Thoracic aorta (tissue), 2 donors: Measurements from ENCODE around the gene CLSTN1. TPM values are rescaled to one million over a fixed set of nuclear protein-coding genes. Genes with fewer than 3 reads are reported as not detected.
A peak's percentile ranks its signal among the peaks of the same experiment; 100 is the strongest.

Source experiments
- ATAC-seq: fragments of 150-250 bp; one replicate; pipeline ENCODE4 v1.8.0; 2017; ENCODE audit warnings: low read depth; ENCODE audit not compliant: insufficient number of reproducible peaks, low FRiP score
- DNase-seq: peaks from one replicate; pipeline ENCODE4 v3.0.0-alpha.2; 2020; ENCODE audit warnings: low spot score
- H3K27ac ChIP-seq, 2 donors: fragments of 200-600 bp; sonication (generic); 1 replicate in 1 of 2; 2 replicates in 1 of 2; pipeline ENCODE4 v1.5.1; 2016; ENCODE audit warnings: mild to moderate bottlenecking in 2 of 2, moderate library complexity in 2 of 2
- H3K27me3 ChIP-seq: fragments of 200-600 bp; sonication (generic); replicated peaks from 2 replicates; pipeline ENCODE4 v1.6.0; 2016; ENCODE audit warnings: mild to moderate bottlenecking; ENCODE audit not compliant: insufficient read depth
- H3K36me3 ChIP-seq: fragments of 200-600 bp; sonication (generic); one replicate; pipeline ENCODE4 v1.5.1; 2016
- H3K4me1 ChIP-seq, 2 donors: fragments of 200-600 bp; sonication (generic); 1 replicate in 1 of 2; 2 replicates in 1 of 2; pipeline versions ENCODE4 v1.5.1 to v1.6.0; 2016; ENCODE audit warnings: low read depth in 2 of 2, mild to moderate bottlenecking in 1 of 2; ENCODE audit not compliant: control insufficient read depth in 1 of 2
- H3K4me3 ChIP-seq: fragments of 200-600 bp; sonication (generic); 2 replicates; pipeline ENCODE4 v1.5.1; 2016; ENCODE audit warnings: mild to moderate bottlenecking
- H3K9me3 ChIP-seq: fragments of 200-600 bp; sonication (generic); 2 replicates; pipeline ENCODE4 v1.5.1; 2016
- total RNA-seq, 2 donors: library from RNA; depleted of rRNA; stranded (reverse); fragments of >200 nt; gene quantifications; one replicate each; pipeline versions ENCODE4 v1.1.0 to v1.2.3, GENCODE V29; 2016
- TF ChIP-seq, protein P1 (sequence below): fragments of 200-600 bp; sonication (generic); IDR thresholded peaks from one replicate; pipeline ENCODE4 v1.5.1; 2019; ENCODE audit warnings: antibody characterized with exemption

Gene CLSTN1
- total RNA-seq, 2 donors from 2014 or later, result 78.6 to 81.9 TPM

GRCh38 chr1:9721606-9722377, 102.0 kb downstream of the CLSTN1 start:
- peaks cover 25% of the 10 kb centered on the region for H3K36me3 ChIP-seq
- peaks cover 3 to 9% of the 10 kb centered on the region in 2 donors for H3K4me1 ChIP-seq
- ATAC-seq, result no peak
- TF ChIP-seq, protein P1, sequence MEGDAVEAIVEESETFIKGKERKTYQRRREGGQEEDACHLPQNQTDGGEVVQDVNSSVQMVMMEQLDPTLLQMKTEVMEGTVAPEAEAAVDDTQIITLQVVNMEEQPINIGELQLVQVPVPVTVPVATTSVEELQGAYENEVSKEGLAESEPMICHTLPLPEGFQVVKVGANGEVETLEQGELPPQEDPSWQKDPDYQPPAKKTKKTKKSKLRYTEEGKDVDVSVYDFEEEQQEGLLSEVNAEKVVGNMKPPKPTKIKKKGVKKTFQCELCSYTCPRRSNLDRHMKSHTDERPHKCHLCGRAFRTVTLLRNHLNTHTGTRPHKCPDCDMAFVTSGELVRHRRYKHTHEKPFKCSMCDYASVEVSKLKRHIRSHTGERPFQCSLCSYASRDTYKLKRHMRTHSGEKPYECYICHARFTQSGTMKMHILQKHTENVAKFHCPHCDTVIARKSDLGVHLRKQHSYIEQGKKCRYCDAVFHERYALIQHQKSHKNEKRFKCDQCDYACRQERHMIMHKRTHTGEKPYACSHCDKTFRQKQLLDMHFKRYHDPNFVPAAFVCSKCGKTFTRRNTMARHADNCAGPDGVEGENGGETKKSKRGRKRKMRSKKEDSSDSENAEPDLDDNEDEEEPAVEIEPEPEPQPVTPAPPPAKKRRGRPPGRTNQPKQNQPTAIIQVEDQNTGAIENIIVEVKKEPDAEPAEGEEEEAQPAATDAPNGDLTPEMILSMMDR, result peak; percentile 64
- H3K4me3 ChIP-seq, result no peak overlapping the region
- no peak for DNase-seq
- no peaks in the 10 kb centered on the region for H3K27me3 ChIP-seq
- no peak overlapping the region for H3K27ac ChIP-seq
- peaks cover 7% of the 10 kb centered on the region for H3K9me3 ChIP-seq

- Histone ChIP-seq H3K9me3 (peaks cover 7% of the 10 kb centered on the region), H3K27me3 (no peaks in the 10 kb centered on the region), H3K4me1 (peaks cover 3 to 9% of the 10 kb centered on the region in 2 donors), H3K4me3 (no peak overlapping the region), H3K27ac (no peak overlapping the region), H3K36me3 (peaks cover 29% of the 10 kb centered on the region)
- TF ChIP-seq, protein P1, result no peak
- ATAC-seq, result no peak
- DNase-seq, result no peak
Measured at GRCh38 chr1:9720785-9721605, 102.8 kb downstream of the CLSTN1 start.

GRCh38 chr1:9719978-9720722, 103.6 kb downstream of the CLSTN1 start:
- Histone ChIP-seq H3K36me3 (peaks cover 29% of the 10 kb centered on the region), H3K4me3 (no peak overlapping the region), H3K27me3 (no peaks in the 10 kb centered on the region), H3K4me1 (peaks cover 3 to 9% of the 10 kb centered on the region in 2 donors), H3K27ac (no peak overlapping the region), H3K9me3 (peaks cover 7% of the 10 kb centered on the region)
- TF ChIP-seq, protein P1, result no peak
- no peak for ATAC-seq
- DNase-seq, result no peak

- DNase-seq (no peak), ATAC-seq (no peak)
- Histone ChIP-seq H3K4me3 (no peak overlapping the region), H3K9me3 (peaks cover under 1% of the 10 kb centered on the region), H3K27me3 (no peaks in the 10 kb centered on the region), H3K4me1 (peaks cover 3 to 9% of the 10 kb centered on the region in 2 donors), H3K36me3 (peaks cover 23% of the 10 kb centered on the region), H3K27ac (no peak overlapping the region)
- TF ChIP-seq, protein P1, result no peak
Measured at GRCh38 chr1:9718006-9718680, 105.6 kb downstream of the CLSTN1 start.
